ENCODE data around the gene TMEM9. TPM values are rescaled to one million over a fixed set of nuclear protein-coding genes. Genes with fewer than 3 reads are reported as not detected.

The TMEM9 gene
- total RNA-seq, 6 experiments from 2014 or later = 27.0 to 47.4 (median 35.6) TPM

DNA sequence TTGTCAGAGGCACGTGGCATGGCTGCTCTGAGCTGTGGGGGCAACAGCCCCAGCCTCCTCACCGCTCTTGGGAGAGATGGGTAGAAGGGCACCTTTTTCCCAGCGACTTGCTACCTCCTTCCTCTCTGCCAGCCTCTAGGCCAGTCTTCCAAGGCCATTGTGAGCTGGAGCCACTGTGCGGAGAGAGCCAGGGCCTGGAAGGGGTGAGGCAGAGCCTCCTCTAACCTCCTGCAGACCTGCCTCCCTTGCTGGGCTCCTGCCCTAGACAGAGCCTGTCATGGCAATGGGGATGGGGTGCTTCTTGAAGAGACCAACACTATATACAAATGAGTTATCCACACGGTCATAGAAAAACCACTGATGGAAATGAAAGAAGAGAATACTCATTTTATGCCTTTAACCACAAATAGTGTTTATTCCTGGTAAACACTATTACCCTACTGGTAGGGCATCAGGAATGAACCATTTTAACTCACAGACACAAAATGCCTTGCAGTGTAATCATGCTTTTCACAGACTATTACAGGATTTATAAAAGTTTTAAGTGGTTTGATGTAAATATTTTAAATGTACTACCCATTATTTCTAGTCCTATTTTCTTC, 31.4 kb upstream of the TMEM9 start:
- Histone ChIP-seq H3K9me3 (no peaks in the 10 kb centered on the region), H3K4me3 (no peak overlapping the region), H3K27ac (no peak overlapping the region), H3K27me3 (no peaks in the 10 kb centered on the region), H3K4me1 (no peaks in the 10 kb centered on the region), H3K36me3 (no peaks in the 10 kb centered on the region)
- no peak for DNase-seq
- TF ChIP-seq POLR2A (IDR thresholded peaks at IDR 0.05) = no peak
- TF ChIP-seq, protein P1, sequence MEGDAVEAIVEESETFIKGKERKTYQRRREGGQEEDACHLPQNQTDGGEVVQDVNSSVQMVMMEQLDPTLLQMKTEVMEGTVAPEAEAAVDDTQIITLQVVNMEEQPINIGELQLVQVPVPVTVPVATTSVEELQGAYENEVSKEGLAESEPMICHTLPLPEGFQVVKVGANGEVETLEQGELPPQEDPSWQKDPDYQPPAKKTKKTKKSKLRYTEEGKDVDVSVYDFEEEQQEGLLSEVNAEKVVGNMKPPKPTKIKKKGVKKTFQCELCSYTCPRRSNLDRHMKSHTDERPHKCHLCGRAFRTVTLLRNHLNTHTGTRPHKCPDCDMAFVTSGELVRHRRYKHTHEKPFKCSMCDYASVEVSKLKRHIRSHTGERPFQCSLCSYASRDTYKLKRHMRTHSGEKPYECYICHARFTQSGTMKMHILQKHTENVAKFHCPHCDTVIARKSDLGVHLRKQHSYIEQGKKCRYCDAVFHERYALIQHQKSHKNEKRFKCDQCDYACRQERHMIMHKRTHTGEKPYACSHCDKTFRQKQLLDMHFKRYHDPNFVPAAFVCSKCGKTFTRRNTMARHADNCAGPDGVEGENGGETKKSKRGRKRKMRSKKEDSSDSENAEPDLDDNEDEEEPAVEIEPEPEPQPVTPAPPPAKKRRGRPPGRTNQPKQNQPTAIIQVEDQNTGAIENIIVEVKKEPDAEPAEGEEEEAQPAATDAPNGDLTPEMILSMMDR (IDR thresholded peaks at IDR 0.05) = no peak
- intact Hi-C loops (cut with DNase I) = no loop called here
- 69% methylated on average over 3 of the region's 5 CpGs for WGBS (ENCODE audit: insufficient coverage, low coverage, low lambda C conversion rate, missing lambda C conversion rate)
- no peak for ATAC-seq

DNA sequence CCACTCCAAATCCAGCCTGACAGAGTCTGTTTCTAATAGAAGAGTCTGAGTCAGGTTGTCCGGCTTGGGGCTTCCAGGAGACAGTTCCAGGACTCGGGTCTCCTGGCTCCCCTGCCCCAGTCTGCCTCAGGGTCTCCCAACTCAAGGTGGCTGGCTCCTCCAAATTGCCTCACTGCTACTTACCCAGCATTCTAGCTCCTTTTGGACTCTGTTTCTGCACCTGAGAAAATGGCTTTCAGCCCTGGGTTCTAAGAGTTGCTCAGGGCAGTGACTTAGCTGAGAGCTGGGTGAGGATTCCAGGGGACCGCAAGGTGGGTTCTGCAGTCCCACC, 30.8 kb upstream of the TMEM9 start:
- H3K27ac ChIP-seq = no peak overlapping the region
- no peaks in the 10 kb centered on the region for H3K27me3 ChIP-seq
- H3K4me1 ChIP-seq = no peaks in the 10 kb centered on the region
- WGBS (ENCODE audit: insufficient coverage, low coverage, low lambda C conversion rate, missing lambda C conversion rate) = 17% methylated on average over 1 of the region's 3 CpGs
- TF ChIP-seq, protein P1 (IDR thresholded peaks at IDR 0.05) = no peak
- TF ChIP-seq POLR2A (IDR thresholded peaks at IDR 0.05) = no peak
- no peaks in the 10 kb centered on the region for H3K9me3 ChIP-seq
- ATAC-seq (no peak), DNase-seq (no peak)
- intact Hi-C loops (cut with DNase I) = no loop called here
- no peaks in the 10 kb centered on the region for H3K36me3 ChIP-seq
- H3K4me3 ChIP-seq = no peak overlapping the region

DNA sequence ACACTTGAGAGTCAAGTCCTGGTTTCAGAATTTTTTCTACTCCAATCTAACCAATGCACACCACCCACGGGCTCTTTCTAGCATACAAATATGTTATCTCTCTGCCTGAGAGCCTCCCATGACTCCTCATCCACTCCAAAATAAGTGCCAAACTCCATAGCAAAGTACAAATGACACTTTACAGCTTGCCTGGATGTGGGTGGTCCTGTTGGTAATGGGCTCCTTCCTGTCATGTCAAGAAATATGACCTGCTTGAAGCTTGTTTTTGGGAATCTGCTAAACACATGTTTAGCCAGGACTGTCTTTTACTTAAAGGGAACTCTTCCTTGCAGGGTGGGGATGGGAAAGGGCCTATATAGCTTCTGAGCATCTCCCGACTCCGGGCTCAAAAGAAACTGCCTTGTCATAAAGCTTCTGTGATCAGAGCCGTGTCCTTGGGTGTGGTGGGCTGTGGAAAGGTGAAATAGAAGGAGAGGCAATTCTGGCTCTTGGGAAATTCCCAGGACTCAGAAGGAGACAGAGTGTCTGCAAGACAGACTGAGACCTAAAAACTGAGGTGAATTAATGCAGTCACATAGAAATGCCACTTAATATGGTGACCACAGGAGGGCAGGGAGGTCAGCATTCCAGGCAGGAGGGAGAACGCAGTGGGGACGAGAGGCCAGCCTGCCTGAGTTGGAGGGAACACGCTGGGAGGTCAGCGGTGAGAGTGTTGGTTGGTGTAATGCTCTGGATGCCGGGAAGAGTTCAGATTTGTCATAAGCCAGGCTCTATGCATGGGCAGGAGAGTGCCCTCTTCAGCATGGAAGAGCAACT, 30.2 kb upstream of the TMEM9 start:
- ATAC-seq (peak; percentile 95 to 100 (median 98)), DNase-seq (peak in 2 of 3 donors; percentile 43 to 52)
- H3K4me3 ChIP-seq = no peak overlapping the region
- intact Hi-C loops (cut with DNase I) = no loop called here
- TF ChIP-seq, protein P1 (IDR thresholded peaks at IDR 0.05) = peak; percentile 55 to 76 (median 67)
- TF ChIP-seq POLR2A (IDR thresholded peaks at IDR 0.05) = no peak
- H3K4me1 ChIP-seq = no peaks in the 10 kb centered on the region
- H3K36me3 ChIP-seq = no peaks in the 10 kb centered on the region
- H3K9me3 ChIP-seq = no peaks in the 10 kb centered on the region
- no peak overlapping the region for H3K27ac ChIP-seq
- no peaks in the 10 kb centered on the region for H3K27me3 ChIP-seq
- WGBS (ENCODE audit: insufficient coverage, low coverage, low lambda C conversion rate, missing lambda C conversion rate) = 41% methylated on average over 9 of the region's 9 CpGs

DNA sequence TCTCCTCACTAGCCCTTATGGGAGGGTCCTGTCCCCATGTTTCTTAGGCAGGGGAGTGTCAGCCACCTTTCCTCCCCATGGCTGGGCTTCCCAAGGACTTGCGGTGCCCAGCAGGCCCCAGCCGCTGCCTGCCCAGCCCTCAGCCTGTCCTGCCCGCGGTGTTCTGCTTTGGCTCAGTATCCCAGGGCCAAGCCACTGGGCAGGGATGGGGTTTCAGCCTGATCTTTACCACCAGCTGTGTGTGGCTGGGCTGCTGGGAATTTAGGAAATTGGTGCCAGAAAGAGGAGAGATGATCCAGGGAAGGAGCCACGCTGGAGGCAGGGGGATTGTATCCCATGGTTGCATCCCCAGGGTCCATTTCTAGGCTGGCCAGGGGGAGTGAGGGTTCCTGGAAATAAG, 29.5 kb upstream of the TMEM9 start:
- no peak overlapping the region for H3K27ac ChIP-seq

More for the DNA sequence above, 29.5 kb upstream of the TMEM9 start:
- no CpG with 5 or more reads among the region's 5 CpGs for WGBS (ENCODE audit: insufficient coverage, low coverage, low lambda C conversion rate, missing lambda C conversion rate)
- Histone ChIP-seq H3K27me3 (no peaks in the 10 kb centered on the region), H3K4me3 (no peak overlapping the region), H3K4me1 (no peaks in the 10 kb centered on the region), H3K9me3 (no peaks in the 10 kb centered on the region), H3K36me3 (no peaks in the 10 kb centered on the region)
- no peak for ATAC-seq
- DNase-seq = no peak
- intact Hi-C loops (cut with DNase I) = no loop called here
- TF ChIP-seq POLR2A (IDR thresholded peaks at IDR 0.05) = no peak
- TF ChIP-seq, protein P1 (IDR thresholded peaks at IDR 0.05) = no peak
